ENCODE data around the gene CCDC88C. TPM values are rescaled to one million over a fixed set of nuclear protein-coding genes. Genes with fewer than 3 reads are reported as not detected.

The CCDC88C gene
- total RNA-seq, 2 experiments from 2014 or later: 60.7 to 66.0 TPM

GRCh38 chr14:91300283-91300895, 117.2 kb downstream of the CCDC88C start:
- ChIA-PET CTCF (no interaction called here), POLR2A (interaction anchor here (1.5 kb wide), 1 partner anchor 17 kb away, joined by 4 read pairs; no protein-coding TSS in a partner anchor)

- ChIA-PET POLR2A (interaction anchor here (1.5 kb wide), 1 partner anchor 18 kb away, joined by 4 read pairs; no protein-coding TSS in a partner anchor), CTCF (interaction anchor here (1.1 kb wide), 1 partner anchor 63 kb away, joined by 3 read pairs; no protein-coding TSS in a partner anchor)
Observed at GRCh38 chr14:91299121-91300115, 118.2 kb downstream of the CCDC88C start.

- CTCF ChIA-PET: interaction anchor here (1.1 kb wide), 1 partner anchor 64 kb away, joined by 3 read pairs; no protein-coding TSS in a partner anchor
- POLR2A ChIA-PET: no interaction called here
Observed at GRCh38 chr14:91298576-91298975, 119.0 kb downstream of the CCDC88C start.

- ChIA-PET CTCF (interaction anchor here (0.9 to 3.0 kb wide), 2 partner anchors 10 to 512 kb away, joined by 3 to 14 read pairs; no protein-coding TSS in a partner anchor), POLR2A (interaction anchor here (0.6 kb wide), 1 partner anchor 47 kb away, joined by 4 read pairs; no protein-coding TSS in a partner anchor)
Observed at GRCh38 chr14:91297081-91297711, 120.4 kb downstream of the CCDC88C start.

GRCh38 chr14:91295851-91296796, 121.5 kb downstream of the CCDC88C start:
- ChIA-PET POLR2A (no interaction called here), CTCF (interaction anchor here (0.6 to 3.0 kb wide), 2 partner anchors 9 to 102 kb away, joined by 3 to 14 read pairs; no protein-coding TSS in a partner anchor)

- CTCF ChIA-PET: interaction anchor here (3.0 kb wide), 1 partner anchor 8 kb away, joined by 14 read pairs; no protein-coding TSS in a partner anchor
- POLR2A ChIA-PET: no interaction called here
Observed at GRCh38 chr14:91295276-91295845, 122.3 kb downstream of the CCDC88C start.

- ChIA-PET POLR2A (no interaction called here), CTCF (interaction anchor here (1.3 to 1.6 kb wide), 2 partner anchors 29 to 117 kb away, joined by 3 to 6 read pairs; no protein-coding TSS in a partner anchor)
Observed at GRCh38 chr14:91294153-91294552, 123.5 kb downstream of the CCDC88C start.

- ChIA-PET CTCF (interaction anchor here (0.7 to 1.6 kb wide), 3 partner anchors 26 to 116 kb away, joined by 3 to 6 read pairs (median 3); no protein-coding TSS in a partner anchor), POLR2A (interaction anchor here (0.7 kb wide), 1 partner anchor 41 kb away, joined by 3 read pairs; no protein-coding TSS in a partner anchor)
Observed at GRCh38 chr14:91293281-91293680, 124.3 kb downstream of the CCDC88C start.

- ChIA-PET POLR2A (no interaction called here), CTCF (interaction anchor here (0.7 to 9.9 kb wide), 3 partner anchors 26 to 117 kb away, joined by 3 to 119 read pairs (median 6); no protein-coding TSS in a partner anchor)
Observed at GRCh38 chr14:91292491-91292890, 125.1 kb downstream of the CCDC88C start.

- POLR2A ChIA-PET: no interaction called here
- CTCF ChIA-PET: interaction anchor here (0.9 to 9.9 kb wide), 2 partner anchors 12 to 116 kb away, joined by 3 to 119 read pairs; no protein-coding TSS in a partner anchor
Observed at GRCh38 chr14:91291786-91292405, 125.7 kb downstream of the CCDC88C start.

- POLR2A ChIA-PET: no interaction called here
Observed at GRCh38 chr14:91290986-91291385, 126.6 kb downstream of the CCDC88C start.

GRCh38 chr14:91289464-91289863, 128.2 kb downstream of the CCDC88C start:
- ChIA-PET CTCF (interaction anchor here (9.9 kb wide), 1 partner anchor 114 kb away, joined by 119 read pairs; no protein-coding TSS in a partner anchor), POLR2A (no interaction called here)

More at GRCh38 chr14:91290986-91291385, 126.6 kb downstream of the CCDC88C start:
- CTCF ChIA-PET: interaction anchor here (0.9 to 9.9 kb wide), 3 partner anchors 11 to 127 kb away, joined by 3 to 119 read pairs (median 4); no protein-coding TSS in a partner anchor

- POLR2A ChIA-PET: no interaction called here
Observed at GRCh38 chr14:91288876-91289275, 128.7 kb downstream of the CCDC88C start.

GRCh38 chr14:91286530-91286937, 131.1 kb downstream of the CCDC88C start:
- ChIA-PET CTCF (interaction anchor here (0.6 to 9.9 kb wide), 7 partner anchors 9 to 180 kb away, joined by 3 to 119 read pairs (median 3); no protein-coding TSS in a partner anchor), POLR2A (no interaction called here)

More at GRCh38 chr14:91288876-91289275, 128.7 kb downstream of the CCDC88C start:
- CTCF ChIA-PET: interaction anchor here (4.0 to 9.9 kb wide), 2 partner anchors 8 to 113 kb away, joined by 14 to 119 read pairs; no protein-coding TSS in a partner anchor

- ChIA-PET CTCF (interaction anchor here (1.1 to 9.9 kb wide), 6 partner anchors 10 to 109 kb away, joined by 3 to 119 read pairs (median 3); no protein-coding TSS in a partner anchor), POLR2A (no interaction called here)
Observed at GRCh38 chr14:91284791-91285548, 132.7 kb downstream of the CCDC88C start.
